ENCODE results near the gene FILIP1L.

DNA sequence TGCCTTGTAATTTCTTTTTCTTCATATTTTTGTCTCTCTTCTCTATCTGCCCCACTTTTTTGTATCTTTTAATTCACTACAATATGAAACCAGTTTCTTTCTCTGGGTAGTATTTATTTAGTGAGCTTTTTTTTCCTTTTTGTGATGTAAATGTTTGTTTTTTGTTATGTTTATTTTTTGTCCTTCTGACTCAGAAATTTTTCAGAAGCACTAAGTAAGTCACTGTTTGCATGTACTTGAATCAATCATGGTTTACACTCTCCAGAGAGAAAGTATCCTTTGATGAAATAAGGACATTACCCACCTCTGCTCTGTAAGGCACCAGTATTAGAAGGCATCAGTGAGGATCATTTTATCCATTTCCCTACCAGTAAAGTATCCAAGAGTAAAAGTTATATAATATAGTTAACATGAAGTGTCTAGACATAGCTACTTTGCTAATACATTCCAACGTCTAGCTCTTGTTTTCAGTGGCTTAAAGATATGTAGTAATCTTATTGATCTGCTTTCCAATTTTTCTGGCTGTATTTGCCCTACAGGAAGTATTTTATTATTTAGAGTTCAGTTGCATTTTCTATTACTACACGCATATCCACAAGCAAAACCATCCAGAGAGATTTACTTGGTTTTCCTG, 25.4 kb downstream of the FILIP1L start:
- TF ChIP-seq, protein P1, sequence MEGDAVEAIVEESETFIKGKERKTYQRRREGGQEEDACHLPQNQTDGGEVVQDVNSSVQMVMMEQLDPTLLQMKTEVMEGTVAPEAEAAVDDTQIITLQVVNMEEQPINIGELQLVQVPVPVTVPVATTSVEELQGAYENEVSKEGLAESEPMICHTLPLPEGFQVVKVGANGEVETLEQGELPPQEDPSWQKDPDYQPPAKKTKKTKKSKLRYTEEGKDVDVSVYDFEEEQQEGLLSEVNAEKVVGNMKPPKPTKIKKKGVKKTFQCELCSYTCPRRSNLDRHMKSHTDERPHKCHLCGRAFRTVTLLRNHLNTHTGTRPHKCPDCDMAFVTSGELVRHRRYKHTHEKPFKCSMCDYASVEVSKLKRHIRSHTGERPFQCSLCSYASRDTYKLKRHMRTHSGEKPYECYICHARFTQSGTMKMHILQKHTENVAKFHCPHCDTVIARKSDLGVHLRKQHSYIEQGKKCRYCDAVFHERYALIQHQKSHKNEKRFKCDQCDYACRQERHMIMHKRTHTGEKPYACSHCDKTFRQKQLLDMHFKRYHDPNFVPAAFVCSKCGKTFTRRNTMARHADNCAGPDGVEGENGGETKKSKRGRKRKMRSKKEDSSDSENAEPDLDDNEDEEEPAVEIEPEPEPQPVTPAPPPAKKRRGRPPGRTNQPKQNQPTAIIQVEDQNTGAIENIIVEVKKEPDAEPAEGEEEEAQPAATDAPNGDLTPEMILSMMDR (IDR thresholded peaks at IDR 0.05; ENCODE audit: borderline replicate concordance, extremely low read depth, low read length, poor library complexity, severe bottlenecking), result no peak
- TF ChIP-seq EZH2 (IDR thresholded peaks at IDR 0.05; ENCODE audit: borderline replicate concordance, low read depth, low read length, severe bottlenecking), result no peak
